GM12878 (cell line): ENCODE measurements around the gene TANK. TPM values are rescaled to one million over a fixed set of nuclear protein-coding genes. Genes with fewer than 3 reads are reported as not detected.

Source experiments
- BHLHE40 ChIP-seq, 2 experiments: fragments of 450-650 bp in 1 of 2; IDR thresholded peaks; 2 replicates each; pipeline ENCODE4 v1.6.1; 2011 to 2017; ENCODE audit warnings: low read depth in 2 of 2, borderline replicate concordance in 1 of 2, improper control_type of control experiment in 1 of 2, low read length in 1 of 2, mild to moderate bottlenecking in 1 of 2
- CBX3 ChIP-seq: fragments of 200-600 bp; sonication (generic); IDR thresholded peaks from 2 replicates; pipeline ENCODE4 v1.6.1; 2016; ENCODE audit warnings: low read depth, borderline replicate concordance
- CREB1 ChIP-seq: IDR thresholded peaks from 2 replicates; pipeline ENCODE4 v1.6.1; 2012; ENCODE audit warnings: low read depth, mild to moderate bottlenecking, inconsistent platforms
- E2F4 ChIP-seq: IDR thresholded peaks from 2 replicates; pipeline ENCODE4 v1.6.1; 2012; ENCODE audit warnings: low read depth, low read length, improper control_type of control experiment
- E2F8 ChIP-seq: fragments of 450-650 bp; IDR thresholded peaks from 2 replicates; pipeline ENCODE4 v1.6.1; 2018; ENCODE audit warnings: mild to moderate bottlenecking, low read depth, moderate library complexity; ENCODE audit not compliant: partially characterized antibody
- EED ChIP-seq: sonication (generic); IDR thresholded peaks from 2 replicates; pipeline ENCODE4 v1.6.1; 2016; ENCODE audit warnings: antibody characterized with exemption, low read depth
- EZH2 ChIP-seq: IDR thresholded peaks from 2 replicates; pipeline ENCODE4 v1.6.1; 2012; ENCODE audit warnings: low read depth, mild to moderate bottlenecking, control low read depth, inconsistent platforms, low read length, borderline replicate concordance; ENCODE audit not compliant: control insufficient read depth
- IKZF1 ChIP-seq: fragments of 450-650 bp; conservative IDR thresholded peaks from 2 replicates; pipeline ENCODE4 v1.6.1; 2017; ENCODE audit warnings: antibody characterized with exemption, mild to moderate bottlenecking
- IKZF2 ChIP-seq, 2 experiments: fragments of 450-650 bp; IDR thresholded peaks; 2 replicates each; pipeline ENCODE4 v1.6.1; 2017; ENCODE audit warnings: mild to moderate bottlenecking in 2 of 2, moderate library complexity in 2 of 2
- KDM1A ChIP-seq: fragments of 200-600 bp; sonication (generic); IDR thresholded peaks from 2 replicates; pipeline ENCODE4 v1.6.1; 2016; ENCODE audit warnings: borderline replicate concordance
- MEF2A ChIP-seq: IDR thresholded peaks from 2 replicates; pipeline ENCODE4 v1.6.1; 2011; ENCODE audit warnings: low read depth, mild to moderate bottlenecking, low read length, moderate library complexity; ENCODE audit not compliant: insufficient read depth
- NBN ChIP-seq: fragments of 450-650 bp; IDR thresholded peaks from 2 replicates; pipeline ENCODE4 v1.6.1; 2016
- NFYA ChIP-seq: IDR thresholded peaks from 2 replicates; pipeline ENCODE4 v1.6.1; 2011; ENCODE audit warnings: low read depth, mild to moderate bottlenecking, low read length, improper control_type of control experiment, borderline replicate concordance
- POU2F2 ChIP-seq: IDR thresholded peaks from 3 replicates; pipeline ENCODE4 v1.6.1; 2011; ENCODE audit warnings: low read depth, mild to moderate bottlenecking, low read length, borderline replicate concordance
- RAD51 ChIP-seq: fragments of 450-650 bp; IDR thresholded peaks from 2 replicates; pipeline ENCODE4 v1.6.1; 2016; ENCODE audit warnings: moderate library complexity, mild to moderate bottlenecking, inconsistent platforms
- RBBP5 ChIP-seq: fragments of 200-600 bp; sonication (generic); conservative IDR thresholded peaks from 2 replicates; pipeline ENCODE4 v1.6.1; 2016
- RELA ChIP-seq: fragments of 450-650 bp; IDR thresholded peaks from 2 replicates; pipeline ENCODE4 v1.8.0; 2014; ENCODE audit warnings: borderline replicate concordance; ENCODE audit not compliant: partially characterized antibody
- SIN3A ChIP-seq: IDR thresholded peaks from 2 replicates; pipeline ENCODE4 v1.6.1; 2012; ENCODE audit warnings: low read depth, low read length, improper control_type of control experiment
- ZBTB40 ChIP-seq: fragments of 450-650 bp; IDR thresholded peaks from 2 replicates; pipeline ENCODE4 v1.6.1; 2016; ENCODE audit warnings: mild to moderate bottlenecking, moderate library complexity, borderline replicate concordance
- ZNF24 ChIP-seq: fragments of 450-650 bp; IDR thresholded peaks from 2 replicates; pipeline ENCODE4 v1.6.1; 2017; ENCODE audit warnings: antibody characterized with exemption, mild to moderate bottlenecking
- ZNF274 ChIP-seq: IDR thresholded peaks from one replicate; pipeline ENCODE4 v1.8.0; 2011; ENCODE audit not compliant: insufficient read length, insufficient read depth
- ZSCAN29 ChIP-seq: fragments of 450-650 bp; IDR thresholded peaks from 2 replicates; pipeline ENCODE4 v1.6.1; 2017; ENCODE audit warnings: mild to moderate bottlenecking, moderate library complexity
- ZZZ3 ChIP-seq: IDR thresholded peaks from 2 replicates; pipeline ENCODE4 v1.6.1; 2011; ENCODE audit warnings: low read depth; ENCODE audit not compliant: control insufficient read depth, insufficient read length
- polyA plus RNA-seq, 11 experiments: library from polyadenylated mRNA; depleted of rRNA in 4 of 11; unstranded in 6 of 11; stranded (reverse) in 5 of 11; fragments of >200 nt; fragmentation: Nextera tagmentation in 4 of 11; fragmentation: Illumina TruSeq in 1 of 11; extraction: Ambion mirVana in 4 of 11; extraction: Trizol in 1 of 11; gene quantifications; 1 replicate in 1 of 11; 2 replicates in 10 of 11; pipeline versions ENCODE4 v1.2.1 to v1.2.3, GENCODE V29; 2011 to 2016; ENCODE audit warnings: inconsistent platforms in 2 of 11, missing spikeins in 2 of 11, low read depth in 1 of 11
- total RNA-seq, 4 experiments: library from RNA; depleted of rRNA in 3 of 4; stranded (reverse); fragments of >200 nt in 3 of 4; fragmentation: Illumina TruSeq in 1 of 4; extraction: Trizol in 1 of 4; gene quantifications; 2 replicates each; pipeline versions ENCODE4 v1.2.1 to v1.2.3, GENCODE V29; 2013 to 2021

TANK gene
- total and polyA plus RNA-seq, 10 of the 15 experiments (the other 5 are each of a cell fraction or from before 2014, with no cell fraction given): 48.6 to 127 (median 103) TPM

- TF ChIP-seq ZNF274 (no peak), RBBP5 (no peak), IKZF1 (peak; percentile 97), BHLHE40 (IDR thresholded peaks at IDR 0.05; ENCODE audit: borderline replicate concordance in 1 of 2, low read depth in 2 of 2, low read length in 1 of 2) (peak; percentile 69 to 72; a peak in 3 of 4 replicates), SIN3A (no peak), KDM1A (no peak), CREB1 (peak; percentile 62; the same call in 1 of the 2 replicates), MEF2A (peak; percentile 88; the same call in 1 of the 2 replicates), EED (peak; percentile 99), E2F8 (peak; percentile 66), NFYA (no peak), IKZF2 (IDR thresholded peaks at IDR 0.05) (peak; percentile 99), POU2F2 (peak; percentile 75), RELA (peak; percentile 97), EZH2 (no peak), ZZZ3 (no peak), ZNF24 (peak; percentile 96), E2F4 (no peak), CBX3 (no peak), ZBTB40 (0 out of 2 replicates have a peak, but pooled peaks have one; percentile 14), ZSCAN29 (no peak), NBN (peak; percentile 87), RAD51 (no peak; the same call in none of the 2 replicates)
Measured at GRCh38 chr2:161166538-161167409, 6.5 kb downstream of the TANK start (continued).
